HG03432 (cell line): ENCODE data around the gene TSPAN12.
"Not testable (repeated sequence)": the region's sequence is repeated elsewhere in the genome, so short reads cannot be mapped to it uniquely, and the experiment has no call there.

Experiments
- ATAC-seq: cut with Tn5 transposase; IDR thresholded peaks from one replicate; pipeline ENCODE4 v1.9.1; 2021; ENCODE audit warnings: mild to moderate bottlenecking, moderate library complexity; ENCODE audit not compliant: unreplicated experiment

TSPAN12 gene, protein sequence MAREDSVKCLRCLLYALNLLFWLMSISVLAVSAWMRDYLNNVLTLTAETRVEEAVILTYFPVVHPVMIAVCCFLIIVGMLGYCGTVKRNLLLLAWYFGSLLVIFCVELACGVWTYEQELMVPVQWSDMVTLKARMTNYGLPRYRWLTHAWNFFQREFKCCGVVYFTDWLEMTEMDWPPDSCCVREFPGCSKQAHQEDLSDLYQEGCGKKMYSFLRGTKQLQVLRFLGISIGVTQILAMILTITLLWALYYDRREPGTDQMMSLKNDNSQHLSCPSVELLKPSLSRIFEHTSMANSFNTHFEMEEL

GRCh38 chr7:120857588-120858573, at the start of gene TSPAN12:
Gene TSPAN12 (minus strand): TSS chr7:120858144. CDS start chr7:120856763, 1,381 bp downstream.
- ATAC-seq: peak; percentile 83

- peak; percentile 71 for ATAC-seq
Measured at GRCh38 chr7:120898715-120899499, 41.0 kb upstream of the TSPAN12 start.

- ATAC-seq: not testable (repeated sequence)
Measured at GRCh38 chr7:120895253-120895652, 37.3 kb upstream of the TSPAN12 start.

DNA sequence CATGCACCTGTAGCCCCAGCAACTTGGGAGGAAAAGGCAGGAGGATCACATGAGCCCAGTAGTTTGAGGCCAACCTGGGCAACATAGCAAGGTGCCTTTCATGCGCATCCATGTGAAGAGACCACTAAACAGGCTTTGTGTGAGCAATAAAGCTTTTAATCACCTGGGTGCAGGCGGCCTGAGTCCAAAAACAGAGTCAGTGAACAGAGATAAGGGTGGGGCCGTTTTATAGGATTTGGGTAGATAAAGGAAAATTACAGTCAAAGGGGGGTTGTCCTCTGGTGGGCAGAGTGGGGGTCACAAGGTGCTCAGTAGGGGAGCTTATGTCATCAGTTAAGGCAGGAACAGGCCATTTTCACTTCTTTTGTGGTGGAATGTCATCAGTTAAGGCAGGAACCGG, 27.7 kb upstream of the TSPAN12 start:
- not testable (repeated sequence) for ATAC-seq

- no peak for ATAC-seq
Measured at GRCh38 chr7:120877701-120878100, 19.8 kb upstream of the TSPAN12 start.

GRCh38 chr7:120876922-120877321, 19.0 kb upstream of the TSPAN12 start:
- ATAC-seq: no peak

DNA sequence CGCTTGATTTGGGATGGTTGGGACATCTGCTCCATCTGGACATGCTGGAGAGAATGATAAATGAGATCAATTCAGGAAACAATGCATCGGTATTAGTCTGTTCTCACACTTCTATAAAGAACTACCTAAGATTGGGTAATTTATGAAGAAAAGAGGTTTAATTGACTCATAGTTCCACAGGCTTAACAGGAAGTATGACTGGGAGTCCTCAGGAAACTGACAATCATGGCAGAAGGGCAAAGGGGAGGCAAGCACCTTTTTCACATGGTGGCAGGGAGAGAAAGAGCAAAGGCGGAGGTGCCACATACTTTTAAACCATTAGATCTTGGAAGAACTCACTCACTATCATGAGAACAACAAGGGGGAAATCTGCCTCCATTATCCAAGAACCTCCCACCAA, 16.8 kb upstream of the TSPAN12 start:
- ATAC-seq: no peak

DNA sequence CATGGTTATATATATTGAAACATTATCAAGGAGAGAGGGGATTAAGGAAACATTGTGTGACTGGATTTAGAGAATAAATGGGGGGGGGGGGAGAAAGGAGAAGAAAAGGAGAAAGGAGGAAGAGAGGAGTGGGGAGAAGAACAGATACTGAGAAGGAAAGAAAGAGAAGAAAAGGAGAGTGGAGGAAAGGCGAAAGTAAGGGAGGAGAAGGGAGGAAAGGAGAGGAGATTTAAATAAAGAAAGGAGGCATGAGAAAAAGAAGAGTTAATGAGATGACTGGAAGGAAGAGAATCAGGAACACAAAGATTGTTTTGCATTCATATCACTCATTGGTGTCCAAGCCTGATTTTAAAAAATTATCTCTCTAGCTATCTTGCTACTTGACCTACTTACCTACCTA, 16.1 kb upstream of the TSPAN12 start:
- ATAC-seq: no peak

- ATAC-seq: no peak
Measured at GRCh38 chr7:120873401-120873800, 15.5 kb upstream of the TSPAN12 start.

GRCh38 chr7:120869700-120870099, 11.8 kb upstream of the TSPAN12 start:
- peak; percentile 75 for ATAC-seq

GRCh38 chr7:120867932-120868331, 10.0 kb upstream of the TSPAN12 start:
- peak; percentile 55 for ATAC-seq

DNA sequence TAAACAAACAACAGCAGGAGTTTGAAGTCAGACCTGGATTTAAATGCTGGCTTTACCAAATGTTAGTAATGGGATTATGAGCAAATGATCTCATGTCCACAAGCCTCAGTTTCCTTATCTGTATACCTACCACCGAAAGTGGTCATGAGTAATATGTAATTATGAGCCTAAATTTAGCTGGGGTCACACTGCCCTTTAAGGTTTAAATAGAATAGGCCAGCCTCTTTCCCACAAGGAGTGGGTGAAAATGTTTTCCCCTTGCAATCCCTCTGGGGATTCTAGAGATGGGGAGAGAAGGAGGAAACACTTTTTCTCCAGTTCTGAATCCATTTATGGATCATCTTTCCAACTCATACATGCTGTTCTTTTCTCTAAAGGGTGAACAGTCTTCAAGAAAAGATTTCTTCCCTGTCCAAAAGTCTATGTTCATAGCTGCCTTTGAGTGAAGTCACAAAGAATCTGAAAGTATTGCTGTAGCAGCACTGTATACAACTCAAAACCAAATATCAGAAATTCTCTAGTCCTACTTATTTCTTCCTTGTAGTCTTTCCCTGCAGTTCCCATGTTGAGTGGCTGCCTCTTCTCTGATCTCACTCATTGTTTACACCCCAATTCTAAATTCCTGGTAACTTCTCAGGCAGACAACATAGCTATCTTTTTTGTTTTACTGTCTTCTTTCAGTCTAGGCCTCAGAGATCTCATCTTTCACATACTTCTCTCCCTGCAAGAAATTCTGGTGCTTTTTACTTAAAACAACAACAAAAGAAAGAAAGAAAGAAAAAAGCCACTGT, 7.4 kb upstream of the TSPAN12 start:
- ATAC-seq: no peak

DNA sequence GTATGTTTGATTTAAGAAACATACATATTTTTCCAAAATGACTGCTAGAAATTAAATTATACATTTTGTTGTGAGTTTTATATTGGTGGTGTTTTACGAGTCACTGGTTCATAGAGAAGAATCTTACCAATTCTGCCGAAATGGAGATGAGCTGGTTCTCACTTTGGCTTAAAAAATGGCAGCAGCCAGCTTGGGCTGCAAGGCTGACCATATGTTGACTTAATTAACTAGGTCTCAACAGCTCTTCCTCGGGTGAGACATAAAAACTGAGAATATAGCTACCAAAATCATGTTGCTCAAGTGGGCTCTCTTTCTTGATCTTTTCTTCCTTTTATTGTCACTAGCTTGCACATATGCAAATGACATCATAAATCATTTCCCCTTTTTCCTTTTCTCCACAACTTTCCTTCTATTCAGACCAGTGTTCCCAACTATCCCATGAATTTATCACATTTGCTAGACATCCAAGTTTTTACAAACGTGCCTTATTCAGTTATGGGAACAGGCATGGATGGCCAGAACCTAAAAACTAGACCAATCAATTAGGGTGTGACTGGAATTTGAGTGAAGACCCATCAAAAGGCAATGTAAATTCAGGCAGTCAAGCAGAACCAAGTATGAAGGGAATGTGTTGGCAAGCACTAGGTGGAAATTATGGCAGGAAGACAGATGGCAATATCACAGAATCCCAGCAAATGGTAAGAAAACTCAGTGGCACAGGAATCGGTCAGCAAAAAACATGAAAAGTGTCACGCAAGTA, 6.4 kb upstream of the TSPAN12 start:
- ATAC-seq: no peak

DNA sequence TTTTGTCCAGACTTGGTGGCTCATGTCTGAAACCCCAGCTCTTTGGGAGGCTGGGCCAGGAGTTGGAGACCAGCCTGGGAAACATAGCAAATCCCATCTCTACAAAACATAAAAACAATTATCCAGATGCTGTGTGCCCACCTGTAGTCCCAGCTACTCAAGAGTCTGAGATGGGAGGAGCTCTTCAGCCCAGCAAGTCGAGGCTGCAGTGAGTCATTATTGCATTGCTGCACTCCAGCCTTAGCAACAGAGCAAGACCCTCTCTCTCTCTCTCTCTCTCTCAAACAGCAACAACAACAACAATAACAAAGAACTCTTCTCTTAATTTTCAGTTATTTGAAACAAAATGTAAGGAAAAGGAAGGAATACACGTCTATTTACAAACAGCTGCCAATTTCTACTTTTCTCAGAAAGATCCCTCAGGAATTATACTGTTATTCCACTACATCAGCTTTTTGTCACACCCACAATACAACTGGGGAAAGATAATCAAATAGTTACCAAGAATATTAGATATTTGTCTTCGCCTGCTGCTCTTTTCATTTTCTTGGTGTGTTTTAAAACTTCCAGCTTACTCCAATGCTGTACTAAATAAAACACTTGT, 5.1 kb upstream of the TSPAN12 start:
- ATAC-seq: no peak

GRCh38 chr7:120860156-120860555, 2.2 kb upstream of the TSPAN12 start:
- no peak for ATAC-seq

DNA sequence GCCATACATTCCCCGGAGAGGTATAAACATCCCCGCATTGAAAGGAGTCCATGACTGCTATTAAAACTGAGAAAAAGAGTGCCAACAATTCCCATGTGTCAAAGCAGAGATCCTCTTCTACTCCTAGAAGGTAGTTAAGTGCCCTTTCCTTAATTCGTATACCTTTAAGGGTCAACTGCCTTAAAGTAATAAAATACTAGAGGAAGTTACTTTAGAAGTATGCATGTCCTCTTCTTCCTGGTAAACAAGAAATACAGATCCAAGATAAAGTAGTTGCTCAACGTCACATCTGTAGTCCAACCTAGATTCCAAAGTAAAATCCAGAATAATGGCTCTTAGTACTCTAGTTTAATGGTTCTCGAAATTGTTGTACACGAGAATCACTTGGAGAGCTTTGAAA, 1.5 kb upstream of the TSPAN12 start:
- no peak for ATAC-seq

DNA sequence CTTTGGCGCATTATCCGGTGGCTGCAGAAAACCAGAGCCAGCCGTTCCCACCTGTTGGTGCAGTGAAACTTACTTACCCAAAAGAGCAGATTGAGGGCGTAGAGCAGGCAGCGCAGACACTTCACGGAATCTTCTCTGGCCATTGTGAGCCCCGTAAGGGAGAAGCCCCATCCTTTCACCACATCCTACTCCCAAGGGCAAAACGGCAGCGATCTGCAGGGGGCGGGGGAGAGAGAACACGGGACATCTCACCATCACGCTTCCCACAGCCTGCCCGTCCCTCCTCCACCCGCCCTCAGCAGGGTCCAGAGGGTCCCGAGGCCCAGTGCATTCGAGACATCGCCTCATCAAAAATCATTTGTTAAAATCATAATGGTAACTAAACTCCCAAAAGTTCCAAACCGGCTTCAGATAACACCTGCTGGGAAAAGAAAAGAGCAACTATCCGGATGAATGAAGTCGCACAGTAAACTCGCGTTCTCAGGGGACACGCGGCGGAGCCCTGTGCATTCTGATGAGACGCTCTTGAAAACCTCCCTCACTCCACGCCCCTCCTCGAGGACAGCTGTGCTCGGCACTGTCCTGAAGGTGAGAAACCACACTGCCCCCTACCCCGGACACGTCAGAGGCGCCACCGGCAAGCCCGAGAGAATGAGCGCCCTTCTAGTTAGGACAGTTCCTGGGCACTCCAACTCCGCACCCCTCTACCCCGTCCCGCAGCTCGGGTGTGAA, 1.2 kb downstream of the TSPAN12 start:
- peak; percentile 77 for ATAC-seq

DNA sequence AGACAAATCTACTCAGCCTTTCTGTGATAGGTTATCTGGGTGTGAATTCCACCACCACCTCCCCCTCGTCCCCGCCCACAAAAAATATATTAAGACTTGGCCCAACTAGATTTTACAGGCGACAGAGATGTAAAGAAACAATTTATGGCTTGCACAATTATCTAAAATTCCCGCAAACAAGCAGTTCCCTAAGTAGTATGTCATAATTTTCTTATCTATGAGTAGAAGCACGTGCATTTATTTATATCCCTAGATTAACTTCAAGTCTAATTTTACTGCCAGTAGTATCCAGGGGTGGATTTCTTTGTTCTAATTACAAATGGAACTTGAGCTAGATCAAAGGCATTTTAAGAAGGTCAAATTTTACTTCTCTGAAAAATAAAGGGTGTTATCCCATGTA, 1.7 kb downstream of the TSPAN12 start:
- no peak for ATAC-seq
